GM12864 (cell line): ENCODE data around the gene COPZ1.
"Not testable (repeated sequence)": the region's sequence is repeated elsewhere in the genome, so short reads cannot be mapped to it uniquely, and the experiment has no call there.

Source experiments
- DNase-seq: peaks from one replicate; pipeline ENCODE4 v3.0.0-alpha.2; 2011; ENCODE audit warnings: low read depth
- H3K4me3 ChIP-seq: 2 replicates; pipeline ENCODE4 v1.5.1; 2011; ENCODE audit warnings: mild to moderate bottlenecking, low read depth, low read length, control low read depth
- CTCF ChIP-seq: IDR thresholded peaks from 2 replicates; pipeline ENCODE4 v1.5.1; 2011; ENCODE audit warnings: low read depth, mild to moderate bottlenecking, moderate library complexity, low read length, control low read depth, inconsistent platforms; ENCODE audit errors: missing control alignments

The COPZ1 gene

GRCh38 chr12:54311051-54311450, 13.9 kb upstream of the COPZ1 start:
- no peak for TF ChIP-seq CTCF
- no peak for DNase-seq
- no peak overlapping the region for H3K4me3 ChIP-seq

GRCh38 chr12:54312309-54312708, 12.6 kb upstream of the COPZ1 start:
- DNase-seq, H3K4me3 ChIP-seq: not testable (repeated sequence)

- no peak for TF ChIP-seq CTCF
These were observed 3.6 kb upstream of the COPZ1 start for GRCh38 chr12:54321363-54321762.

GRCh38 chr12:54325442-54326109, 645 bp downstream of the COPZ1 start:
- peak overlapping the region; percentile 100 for H3K4me3 ChIP-seq
- DNase-seq: not testable (repeated sequence)

More at GRCh38 chr12:54321363-54321762, 3.6 kb upstream of the COPZ1 start:
- H3K4me3 ChIP-seq: no peak overlapping the region
- DNase-seq: no peak

GRCh38 chr12:54328595-54329337, 3.8 kb downstream of the COPZ1 start:
- no peak for DNase-seq
- no peak overlapping the region for H3K4me3 ChIP-seq
- TF ChIP-seq CTCF: no peak

GRCh38 chr12:54329759-54330158, 4.8 kb downstream of the COPZ1 start:
- no peak for TF ChIP-seq CTCF
- DNase-seq: no peak
- H3K4me3 ChIP-seq: no peak overlapping the region

GRCh38 chr12:54330442-54330841, 5.5 kb downstream of the COPZ1 start:
- TF ChIP-seq CTCF: no peak
- H3K4me3 ChIP-seq: no peak overlapping the region
- no peak for DNase-seq

- TF ChIP-seq CTCF: no peak
- no peak overlapping the region for H3K4me3 ChIP-seq
- no peak for DNase-seq
These were observed 6.5 kb downstream of the COPZ1 start for GRCh38 chr12:54331461-54331860.
